Stimulated activated naive CD8-positive, alpha-beta T cell treated with anti-CD3 and anti-CD28 coated beads, Interleukin-15, Interleukin-2, amounts not matched to agents 100 U/mL and 50 U/mL, for 24 hours (primary cell): ENCODE measurements around the gene FANK1.
"Not testable (repeated sequence)": the region's sequence is repeated elsewhere in the genome, so short reads cannot be mapped to it uniquely, and the experiment has no call there.

Experiments used
- ATAC-seq: fragments of 150-1000 bp; cut with Tn5 transposase; one replicate; pipeline ENCODE4 v1.10.0; 2021
- DNase-seq: peaks from one replicate; pipeline ENCODE4 v3.0.0; 2021

The FANK1 gene

DNA sequence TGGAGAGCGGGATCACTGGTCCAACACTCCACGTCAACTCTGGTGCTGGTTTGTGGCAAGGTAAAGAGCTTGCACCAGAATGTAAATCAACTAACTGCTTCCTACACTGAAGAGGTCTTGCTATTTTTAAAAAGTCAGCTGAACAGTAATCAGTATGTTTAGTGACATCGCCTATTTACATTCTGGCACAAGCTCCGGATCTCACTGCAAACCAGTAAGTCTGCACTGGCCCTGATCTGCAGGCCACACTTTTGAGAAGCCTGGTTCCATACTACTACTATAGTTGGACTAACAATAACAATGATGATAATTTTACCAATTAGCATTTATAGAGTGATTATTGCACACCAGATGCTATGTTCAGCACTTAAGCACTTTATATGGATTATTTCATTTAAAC, 6.9 kb upstream of the FANK1 start:
- not testable (repeated sequence) for DNase-seq, ATAC-seq

DNA sequence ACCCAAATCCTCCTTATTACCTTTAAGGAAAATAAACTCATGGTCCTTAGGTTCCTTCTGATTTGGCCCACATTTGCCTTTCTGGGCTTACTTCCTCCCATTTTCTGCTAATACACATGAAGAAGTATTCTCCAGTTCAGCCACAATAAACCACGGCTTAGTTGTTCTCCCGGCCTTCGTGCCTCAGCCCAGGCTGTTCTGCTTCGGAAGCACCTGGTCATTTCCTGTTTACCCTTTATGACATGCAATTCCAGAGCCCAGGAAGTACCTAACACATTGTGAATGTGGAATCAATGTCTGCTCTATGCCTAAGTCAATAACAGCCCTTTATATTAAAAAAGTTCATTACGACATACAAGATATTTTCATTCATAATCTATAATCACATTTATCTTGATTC, 4.0 kb upstream of the FANK1 start:
- not testable (repeated sequence) for ATAC-seq, DNase-seq

DNA sequence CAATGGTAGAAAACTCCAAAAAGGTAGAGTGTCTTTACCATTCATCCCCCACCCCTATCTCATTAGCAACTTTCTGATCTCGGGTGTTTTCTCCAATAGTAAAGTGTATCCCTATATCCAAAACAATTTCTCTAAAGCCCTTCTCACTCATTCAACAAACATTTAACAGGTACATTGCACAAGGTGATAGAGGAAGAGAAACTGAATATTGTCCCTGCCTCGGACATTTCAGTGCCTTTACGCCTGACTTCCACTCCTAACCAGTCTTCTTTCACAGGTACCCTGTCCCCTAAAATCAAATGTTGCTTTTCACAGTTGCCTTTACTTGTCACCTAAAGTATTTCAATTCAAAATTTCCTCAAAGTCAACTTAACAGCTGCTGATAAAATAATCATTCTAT, 2.2 kb upstream of the FANK1 start:
- ATAC-seq, DNase-seq: not testable (repeated sequence)

DNA sequence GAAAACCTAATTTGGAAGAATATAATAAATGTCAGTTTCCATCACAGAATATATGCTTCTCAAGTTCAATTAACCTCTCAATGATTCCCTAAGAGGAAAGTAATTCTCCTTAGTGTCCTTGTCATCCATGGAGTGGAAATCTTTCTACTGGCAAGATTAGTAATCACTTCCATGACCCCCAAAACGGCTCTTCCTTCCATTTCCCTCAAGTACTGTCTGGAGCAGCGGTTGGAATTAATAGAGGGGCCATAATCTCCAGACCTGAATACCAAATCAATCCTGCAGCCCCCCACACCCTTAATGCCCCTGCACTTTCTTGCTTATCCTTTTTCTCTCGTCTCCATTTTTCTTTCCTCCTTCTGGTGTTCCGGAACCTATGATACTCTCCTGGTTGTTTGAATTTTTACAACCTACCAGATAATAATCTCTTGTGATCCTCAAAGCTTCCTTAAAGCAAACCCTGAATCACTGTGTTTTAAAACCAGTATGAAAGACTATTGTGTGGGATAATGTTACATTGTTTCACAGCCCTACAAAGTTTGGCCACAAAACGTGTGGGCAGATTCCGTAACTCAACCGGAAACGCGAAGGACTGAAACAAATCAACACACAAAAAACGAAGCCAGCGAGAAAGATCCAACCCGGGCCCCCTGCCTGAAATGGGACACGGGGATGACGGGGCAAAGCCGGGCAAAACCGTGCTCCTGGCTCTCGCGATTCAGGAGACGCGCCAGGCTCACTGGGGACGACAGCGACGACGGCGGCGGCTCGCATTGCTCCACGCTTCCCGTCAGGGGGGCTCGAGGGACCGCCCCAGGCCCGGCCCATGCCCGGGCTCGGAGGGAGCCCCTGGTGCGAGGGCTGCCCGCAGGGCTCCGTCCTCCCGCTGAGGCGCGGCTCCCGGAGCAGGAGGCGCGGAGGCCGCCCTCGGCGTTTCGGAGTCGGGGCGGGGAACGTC, 955 bp upstream of the FANK1 start:
- DNase-seq: peak; percentile 61
- ATAC-seq: peak; percentile 77

DNA sequence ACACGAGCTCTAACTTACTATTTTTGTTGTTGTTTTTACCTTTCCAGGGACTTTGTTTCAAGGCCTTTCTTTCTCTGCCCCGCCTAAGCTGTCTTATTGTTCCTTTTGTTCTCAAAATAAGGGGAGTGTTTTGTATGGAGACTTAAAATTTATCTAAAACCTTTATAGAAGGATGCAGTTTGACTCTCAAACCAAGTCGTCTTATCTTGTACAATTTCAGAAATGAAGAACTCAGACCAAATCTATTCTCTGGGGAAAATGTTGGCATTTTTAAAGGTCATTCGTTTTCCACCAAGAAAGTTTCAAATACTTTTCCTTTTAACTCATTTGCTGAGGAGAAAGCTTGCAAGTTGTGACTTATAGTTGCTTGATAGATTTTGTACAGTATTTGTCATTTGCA, 953 bp downstream of the FANK1 start:
- DNase-seq, ATAC-seq: not testable (repeated sequence)

DNA sequence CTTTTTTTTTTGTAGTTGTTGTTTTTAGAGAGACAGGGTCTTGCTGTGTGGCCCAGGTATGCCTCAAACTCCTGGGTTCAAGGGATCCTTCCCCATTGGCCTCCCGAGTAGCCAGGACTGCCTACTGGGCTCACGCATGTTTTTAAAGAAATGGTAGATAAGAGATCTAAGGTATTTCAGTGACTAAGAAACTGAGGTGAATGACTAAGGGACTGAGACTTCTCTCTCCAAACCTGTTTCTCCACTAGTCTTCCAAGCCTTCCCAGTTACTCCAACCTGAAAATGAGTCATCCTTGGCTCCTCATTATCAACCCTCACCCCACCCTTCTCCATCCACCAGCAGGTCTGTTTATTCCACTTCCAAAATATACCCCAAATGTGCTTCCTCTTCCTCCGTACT, 4.6 kb downstream of the FANK1 start:
- DNase-seq, ATAC-seq: not testable (repeated sequence)

DNA sequence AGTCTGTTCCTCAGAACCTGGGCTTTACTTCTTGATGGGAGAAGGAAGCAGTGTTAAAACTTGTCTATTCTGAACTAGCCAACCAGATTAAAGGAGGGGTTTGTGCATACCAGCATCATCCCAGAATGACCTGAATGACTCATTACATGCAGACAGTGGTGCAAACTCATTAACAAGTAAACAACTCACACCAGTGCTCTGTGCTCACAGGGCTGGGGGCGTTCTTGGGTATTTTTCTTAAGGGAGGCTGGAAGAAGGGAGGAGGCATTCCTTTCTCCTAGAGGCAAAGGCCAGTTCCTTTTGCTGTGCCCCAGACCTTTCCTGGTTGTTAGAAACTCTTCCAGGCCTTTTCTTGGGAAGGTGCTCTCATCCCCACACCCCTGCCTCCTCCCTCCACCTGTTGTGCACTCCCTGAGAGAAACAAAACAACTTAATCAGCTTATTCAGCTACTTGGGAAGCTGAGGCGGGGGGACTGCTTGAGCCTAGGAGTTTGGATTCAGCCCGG, 6.8 kb downstream of the FANK1 start:
- ATAC-seq, DNase-seq: not testable (repeated sequence)

DNA sequence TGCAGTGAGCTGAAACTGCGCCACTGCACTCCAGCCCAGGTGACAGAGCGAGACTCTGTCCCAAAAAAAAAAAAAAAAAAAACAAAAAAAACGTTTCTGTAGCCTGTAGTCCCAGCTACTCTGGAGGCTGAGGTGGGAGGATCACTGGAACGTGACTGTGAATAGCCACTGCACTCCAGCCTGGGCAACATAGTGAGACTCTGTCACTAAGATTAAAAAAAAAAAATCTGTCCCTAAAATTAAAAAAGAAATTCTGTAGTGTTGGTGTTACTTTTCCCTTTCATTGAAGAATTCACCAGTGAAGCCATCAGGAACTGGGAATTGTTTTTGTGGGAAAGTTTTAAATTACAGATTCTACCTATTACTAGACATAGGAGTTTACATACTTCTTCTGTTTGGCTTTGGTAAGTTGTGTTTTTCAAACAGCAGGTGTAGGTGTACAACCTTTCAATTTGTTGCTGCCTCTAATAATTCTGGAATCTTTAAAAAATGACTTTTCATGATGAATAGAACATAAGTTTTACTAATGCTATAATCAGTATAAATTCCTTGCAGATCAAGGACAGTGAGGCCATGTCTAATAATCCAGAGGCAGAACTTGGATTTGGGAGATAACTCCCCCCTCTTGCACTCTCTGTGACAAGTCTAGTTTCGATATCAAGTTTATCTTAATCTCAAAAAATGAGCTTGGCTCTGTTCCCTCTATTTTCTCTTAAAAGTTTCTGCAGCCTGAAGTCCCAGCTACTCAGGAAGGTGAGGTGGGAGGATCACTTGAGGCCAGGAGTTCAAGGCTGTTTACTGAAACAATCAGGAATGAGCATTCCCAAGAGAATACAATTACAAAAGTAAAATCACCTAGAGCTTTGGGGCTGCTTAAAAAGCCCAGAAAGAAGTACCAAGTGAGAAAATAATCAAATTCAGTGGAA, 9.0 kb downstream of the FANK1 start:
- DNase-seq, ATAC-seq: not testable (repeated sequence)

DNA sequence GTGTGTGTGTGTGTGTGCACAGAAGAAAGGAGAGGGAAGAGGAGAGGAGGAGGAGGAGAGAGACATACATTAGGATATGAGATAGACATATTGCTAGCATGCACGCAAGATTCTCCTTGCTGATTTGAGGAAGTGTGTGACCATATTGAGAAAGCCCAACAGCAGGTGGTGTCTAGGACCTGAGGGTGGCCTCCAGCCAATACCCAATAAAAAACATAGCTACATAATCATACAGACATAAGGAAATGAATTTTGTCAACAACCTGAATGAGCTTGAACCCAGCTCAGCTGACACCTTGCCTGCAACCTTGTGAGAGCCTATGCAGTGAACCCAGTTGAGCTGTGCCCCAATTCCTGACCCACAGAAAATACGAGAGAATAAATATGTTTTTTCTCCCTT, 11.2 kb downstream of the FANK1 start:
- DNase-seq: not testable (repeated sequence)

DNA sequence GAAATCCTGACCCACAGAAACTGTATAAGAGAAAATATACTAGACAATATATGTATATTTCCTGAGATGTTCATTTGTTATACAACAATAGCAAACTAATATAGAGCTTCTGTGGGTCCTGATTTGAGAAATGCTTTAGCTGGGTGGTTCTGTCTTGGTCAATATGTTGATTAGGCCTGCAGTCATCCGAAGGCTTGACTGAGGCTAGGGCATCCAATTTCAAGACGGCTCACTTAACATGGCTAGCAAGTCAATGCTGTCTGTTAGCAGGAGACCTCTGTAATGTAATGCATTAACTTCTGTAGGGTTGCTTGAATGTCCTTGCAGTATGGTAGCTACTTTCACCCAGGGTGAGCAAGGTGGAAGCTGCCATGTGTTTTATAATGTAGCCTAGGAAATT, 12.4 kb downstream of the FANK1 start:
- not testable (repeated sequence) for ATAC-seq, DNase-seq

More for the DNA sequence above, 11.2 kb downstream of the FANK1 start:
- not testable (repeated sequence) for ATAC-seq

DNA sequence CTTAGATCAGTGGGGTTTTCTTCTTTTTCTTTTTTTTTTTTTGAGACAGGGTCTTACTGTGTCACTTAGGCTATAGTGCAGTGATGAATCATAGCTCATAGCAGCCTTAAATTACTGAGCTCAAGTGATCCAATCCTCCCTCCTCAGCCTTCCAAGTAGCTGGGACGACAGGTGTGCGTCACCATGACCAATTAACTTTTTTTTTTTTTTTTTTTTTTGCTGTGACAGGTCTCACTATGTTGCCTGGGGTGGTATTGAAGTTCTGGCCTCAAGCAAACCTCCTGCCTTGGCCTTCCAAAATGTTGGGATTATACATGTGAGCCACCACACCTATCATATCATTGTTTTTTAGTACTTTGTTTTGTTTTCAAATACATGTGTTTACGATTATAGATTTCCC, 13.1 kb downstream of the FANK1 start:
- not testable (repeated sequence) for ATAC-seq, DNase-seq

DNA sequence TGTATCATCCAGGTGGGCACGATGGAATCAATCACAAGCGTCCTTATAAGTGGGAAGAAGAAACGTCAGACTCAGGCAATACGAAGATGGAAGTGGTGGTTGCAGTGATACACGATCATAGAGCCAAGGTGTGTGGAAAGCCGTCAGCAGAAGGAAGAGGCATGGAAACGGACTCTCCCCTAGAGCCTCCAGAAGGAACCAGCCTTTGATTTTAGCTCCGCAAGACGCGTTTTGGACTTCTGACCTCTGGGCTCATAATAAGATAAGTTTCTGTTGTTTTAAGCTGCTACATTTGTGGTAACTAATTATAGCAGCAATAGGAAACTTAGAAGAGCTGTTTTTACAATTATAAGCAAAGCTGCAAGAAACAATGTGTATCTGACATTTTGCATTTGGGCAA, 14.8 kb downstream of the FANK1 start:
- ATAC-seq (no peak), DNase-seq (no peak)

DNA sequence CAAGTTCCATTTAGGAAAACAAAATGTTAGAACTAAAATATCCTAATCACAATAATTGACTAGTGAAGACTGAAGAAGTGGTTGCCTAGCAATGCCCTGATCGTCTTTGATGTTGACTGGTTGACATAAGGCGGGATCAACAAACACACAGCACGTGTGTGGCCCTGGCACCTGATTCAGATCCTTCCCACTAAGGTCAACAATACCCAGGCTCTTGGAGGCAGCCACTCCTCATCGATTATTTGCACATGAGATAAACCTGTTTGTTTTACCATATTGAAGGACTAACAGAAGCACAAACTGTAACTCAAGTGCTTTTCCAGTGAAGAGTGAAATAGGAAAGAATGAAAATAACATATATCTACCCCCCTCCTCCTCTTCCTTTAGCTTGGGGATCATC, 15.6 kb downstream of the FANK1 start:
- DNase-seq: no peak
- no peak for ATAC-seq

DNA sequence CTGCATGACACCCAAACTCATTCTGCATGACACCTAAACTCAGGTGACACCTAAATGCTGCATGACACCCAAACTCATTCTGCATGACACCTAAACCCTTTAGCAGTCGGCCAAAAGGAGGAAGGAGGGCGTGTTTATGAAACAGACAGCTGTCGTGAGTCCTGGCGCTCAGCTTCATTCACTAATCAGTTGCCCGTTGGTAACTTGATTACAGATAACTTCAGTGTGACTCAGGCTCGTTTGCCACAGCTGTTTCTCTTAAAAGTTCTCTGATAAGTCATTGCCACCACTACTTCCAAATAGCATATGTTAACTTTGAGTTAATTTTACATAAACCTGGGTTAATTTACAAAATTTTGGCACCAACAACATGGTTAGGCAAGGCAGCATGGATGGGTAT, 16.9 kb downstream of the FANK1 start:
- ATAC-seq, DNase-seq: not testable (repeated sequence)

DNA sequence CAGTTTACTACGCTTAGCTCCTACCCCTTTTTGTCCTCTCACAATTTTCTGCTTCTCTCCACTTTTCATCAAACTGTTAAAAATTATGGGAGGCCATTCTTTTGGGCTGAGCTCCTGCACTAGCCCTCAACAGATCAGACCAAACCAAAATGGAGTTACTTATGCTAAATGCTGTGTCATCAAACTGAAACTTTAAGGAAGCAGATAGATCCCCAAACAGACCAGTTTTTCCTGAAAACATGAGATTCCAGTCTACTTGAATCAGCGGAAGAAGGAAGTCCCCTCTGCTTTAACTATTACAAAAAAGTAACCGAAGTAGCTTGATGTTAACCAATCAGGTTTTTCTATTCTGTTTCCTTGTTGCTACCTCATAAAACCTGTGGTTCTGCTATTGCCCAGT, 20.6 kb downstream of the FANK1 start:
- ATAC-seq: no peak
- DNase-seq: no peak

DNA sequence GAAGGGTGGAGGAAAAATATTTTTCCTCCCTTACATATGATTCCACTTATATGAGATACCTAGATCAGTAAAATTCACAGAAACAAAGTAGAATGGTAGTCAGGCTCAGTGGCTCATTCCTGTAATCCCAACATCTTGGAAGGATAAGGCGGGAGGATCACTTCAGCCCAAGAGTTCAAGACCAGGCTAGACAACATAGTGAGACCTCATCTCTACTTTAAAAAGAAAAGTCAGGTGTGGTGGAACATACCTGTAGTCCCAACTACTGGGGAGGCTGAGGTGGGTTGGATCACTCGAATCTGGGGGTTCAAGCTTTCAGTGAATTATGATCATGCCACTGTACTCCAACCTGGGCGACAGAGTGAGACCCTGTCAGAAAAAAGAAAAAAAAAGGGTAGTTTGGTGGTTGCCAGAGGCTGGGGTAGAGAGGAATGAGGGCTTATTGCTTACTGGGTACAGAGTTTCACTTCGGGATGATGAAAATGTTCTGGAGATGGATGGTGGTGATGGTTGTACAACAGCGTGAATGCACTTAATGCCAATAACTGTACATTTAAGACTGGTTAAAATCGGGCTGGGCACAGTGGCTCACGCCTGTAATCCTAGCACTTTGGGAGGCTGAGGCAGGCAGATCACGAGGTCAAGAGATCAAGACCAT, 21.5 kb downstream of the FANK1 start:
- DNase-seq, ATAC-seq: not testable (repeated sequence)

DNA sequence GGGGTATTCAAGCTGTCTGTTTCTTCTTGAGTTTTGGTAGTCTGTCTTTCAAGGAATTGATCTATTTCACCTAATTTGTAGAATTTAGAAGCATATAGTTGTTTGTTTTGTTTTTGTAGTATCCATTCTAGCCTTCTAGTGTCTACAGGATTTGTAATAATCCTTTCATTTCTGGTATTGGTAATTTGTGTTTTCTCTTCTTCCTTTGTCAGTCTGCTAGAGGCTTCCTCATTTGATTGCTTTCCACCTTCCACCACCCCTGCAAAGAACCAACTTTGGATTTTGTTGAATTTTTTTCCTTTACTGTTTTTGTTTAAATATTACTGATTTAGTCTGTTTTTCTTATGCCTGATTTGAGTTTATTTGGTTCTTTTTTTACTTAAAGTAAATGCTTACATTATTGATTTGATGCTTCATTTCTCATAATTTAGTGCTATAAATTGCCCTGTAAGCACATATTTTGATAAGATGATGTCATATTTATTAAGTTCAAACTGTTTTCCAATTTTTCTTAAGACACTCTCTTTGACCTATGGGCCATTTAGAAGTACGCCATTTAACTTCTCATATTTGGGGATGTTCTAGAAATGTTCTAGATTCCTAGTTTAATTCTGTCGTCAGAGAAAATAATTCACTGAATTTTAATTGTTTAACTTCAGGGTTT, 25.4 kb downstream of the FANK1 start:
- DNase-seq, ATAC-seq: not testable (repeated sequence)

DNA sequence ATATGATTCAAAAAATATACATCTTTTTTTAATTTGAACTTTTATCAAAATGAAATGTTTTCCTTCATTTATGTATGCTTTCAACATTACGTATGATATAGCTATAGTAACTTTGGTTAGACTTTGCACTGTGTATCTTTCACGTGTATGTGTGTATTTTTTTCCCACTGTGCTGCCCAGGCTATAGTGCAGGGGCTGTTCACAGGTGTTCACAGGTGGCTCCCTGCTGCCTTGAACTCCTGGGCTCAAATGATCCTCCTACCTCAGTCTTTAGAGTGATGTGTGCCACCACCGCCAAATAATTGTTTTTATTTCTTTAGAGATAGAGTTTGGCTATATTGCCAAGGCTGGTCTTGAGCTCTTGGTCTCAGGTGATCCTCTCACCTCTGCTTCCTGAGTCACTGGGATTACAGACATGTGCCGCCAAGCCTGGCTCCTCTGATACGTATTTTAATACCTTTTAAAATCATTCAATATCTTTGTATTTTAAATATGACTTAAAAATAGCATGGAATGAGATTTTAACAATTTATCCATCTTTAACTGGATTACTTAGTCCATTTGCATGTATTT, 29.0 kb downstream of the FANK1 start:
- ATAC-seq (no peak), DNase-seq (no peak)

DNA sequence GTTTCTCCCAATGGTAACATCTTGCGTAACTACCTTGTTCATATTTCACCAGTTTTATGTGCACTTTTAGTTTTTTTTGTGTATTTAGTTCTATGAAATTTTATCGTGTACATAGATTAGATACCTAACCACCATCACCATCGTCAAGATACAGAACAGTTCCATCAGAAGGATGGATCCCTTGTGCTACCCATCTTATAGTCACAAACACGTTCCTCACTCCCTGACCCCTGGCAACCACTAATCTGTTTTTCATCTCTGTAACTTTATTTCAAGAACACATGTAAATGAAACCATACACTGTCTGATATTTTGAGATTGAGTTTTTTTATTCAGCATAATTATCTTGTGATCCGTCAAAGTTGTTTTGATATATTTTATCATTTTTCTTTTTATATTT, 29.9 kb downstream of the FANK1 start:
- ATAC-seq: no peak
- no peak for DNase-seq

DNA sequence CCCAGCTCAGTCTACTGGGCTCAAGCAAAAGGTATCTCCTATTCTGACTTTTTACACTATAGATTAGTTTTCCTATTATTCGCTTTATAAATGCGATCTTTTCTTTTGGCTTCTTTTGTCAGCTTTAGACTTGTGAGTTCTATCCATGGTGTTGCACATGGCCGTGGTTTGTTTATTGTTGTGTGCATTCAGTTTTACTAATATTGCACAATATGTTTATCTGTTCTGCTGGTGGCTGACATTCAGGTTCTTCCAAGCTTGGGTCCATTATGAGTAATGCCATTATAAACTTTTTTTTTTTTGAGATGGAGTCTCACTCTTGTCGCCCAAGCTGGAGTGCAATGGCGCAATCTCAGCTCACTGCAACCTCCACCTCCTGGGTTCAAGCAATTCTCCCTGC, 30.9 kb downstream of the FANK1 start:
- not testable (repeated sequence) for ATAC-seq, DNase-seq
